ENCODE data around the gene OR1L1. TPM values are rescaled to one million over a fixed set of nuclear protein-coding genes. Genes with fewer than 3 reads are reported as not detected.

The OR1L1 gene, protein sequence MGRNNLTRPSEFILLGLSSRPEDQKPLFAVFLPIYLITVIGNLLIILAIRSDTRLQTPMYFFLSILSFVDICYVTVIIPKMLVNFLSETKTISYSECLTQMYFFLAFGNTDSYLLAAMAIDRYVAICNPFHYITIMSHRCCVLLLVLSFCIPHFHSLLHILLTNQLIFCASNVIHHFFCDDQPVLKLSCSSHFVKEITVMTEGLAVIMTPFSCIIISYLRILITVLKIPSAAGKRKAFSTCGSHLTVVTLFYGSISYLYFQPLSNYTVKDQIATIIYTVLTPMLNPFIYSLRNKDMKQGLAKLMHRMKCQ
- total RNA-seq: not detected
- long read RNA-seq: 0 reads

GRCh38 chr9:122661416-122661815 lies at the start of gene OR1L1:
Gene OR1L1, plus strand, starts transcription at chr9:122661716. Its CDS starts 0 bp downstream, at chr9:122661716.
- DNase-seq (ENCODE audit: missing footprints): no peak
- ATAC-seq: no peak
- intact Hi-C loops (cut with DNase I): no loop called here

DNA sequence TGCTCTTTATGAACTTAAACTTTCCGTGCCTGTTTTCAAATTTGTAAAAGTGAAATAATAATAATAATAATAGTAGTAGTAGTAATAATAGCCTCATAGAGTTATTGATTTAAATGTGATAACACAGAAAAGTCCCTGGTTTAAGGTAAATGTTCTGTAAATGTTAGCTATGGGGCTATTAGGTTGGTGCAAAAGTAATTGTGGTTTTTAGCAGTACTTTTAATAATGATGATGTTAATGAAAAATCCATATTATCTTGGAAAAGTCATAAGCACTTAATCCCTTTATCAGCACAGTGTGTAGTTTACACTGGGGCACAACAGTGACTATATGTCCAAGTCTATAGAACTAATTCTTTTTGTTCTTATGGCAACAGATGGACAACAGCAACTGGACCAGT lies 47.2 kb upstream of the OR1L1 start, which contains the start of gene OR1Q1:
Gene OR1Q1 (plus strand): TSS at position 377 of the 400 bp plus-strand sequence. CDS start 0 bp downstream, at position 377.
- intact Hi-C loops (cut with DNase I): no loop called here
- DNase-seq (ENCODE audit: missing footprints) (no peak), ATAC-seq (no peak)

- no peak for ATAC-seq
- intact Hi-C loops (cut with DNase I): no loop called here
- no peak for DNase-seq (ENCODE audit: missing footprints)
Observed at GRCh38 chr9:122619996-122620395, 41.5 kb upstream of the OR1L1 start.

DNA sequence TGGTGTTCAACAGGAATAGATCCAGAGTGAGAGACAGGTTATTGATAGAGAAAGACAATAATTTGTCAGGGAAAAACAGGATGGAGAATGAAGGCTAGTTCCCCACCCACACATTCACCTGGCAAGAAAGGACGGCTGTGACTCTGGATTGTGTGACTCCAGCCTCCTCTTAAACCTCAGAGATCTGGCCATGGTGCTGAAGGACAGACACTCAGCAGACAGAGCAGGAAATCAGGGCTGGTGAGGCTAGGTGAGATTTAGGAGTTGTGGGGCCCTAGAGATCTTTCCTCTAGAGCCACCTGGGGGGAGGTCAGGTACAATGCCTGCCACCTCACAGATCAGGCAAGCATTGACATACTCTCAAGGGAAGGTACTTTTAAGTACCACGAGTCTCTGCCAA lies 19.3 kb upstream of the OR1L1 start:
- DNase-seq (ENCODE audit: missing footprints): no peak
- intact Hi-C loops (cut with DNase I): no loop called here
- ATAC-seq: no peak

DNA sequence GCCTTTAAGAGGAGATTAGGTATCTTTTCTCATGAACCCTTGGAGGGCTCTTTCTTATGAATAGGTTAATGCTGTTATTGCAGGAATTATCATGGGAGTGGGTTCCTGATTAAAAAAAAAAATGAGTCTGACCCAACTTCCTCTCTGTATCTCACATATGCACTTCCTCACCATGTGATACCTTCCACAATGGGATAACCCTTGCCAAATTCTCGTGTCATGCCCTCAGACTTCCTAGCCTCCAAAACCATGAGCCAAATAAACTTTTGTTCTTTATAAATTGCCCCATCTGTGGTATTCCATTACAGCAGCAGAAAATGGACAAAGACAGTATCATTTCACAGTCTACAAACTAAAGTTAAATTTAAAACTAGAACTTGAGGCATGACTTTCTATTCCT lies 5.1 kb upstream of the OR1L1 start:
- intact Hi-C loops (cut with DNase I): no loop called here
- DNase-seq (ENCODE audit: missing footprints): no peak
- ATAC-seq: no peak

GRCh38 chr9:122657527-122657926 lies 4.0 kb upstream of the OR1L1 start, which contains the start of gene OR1B1:
Gene OR1B1, minus strand, starts transcription at chr9:122657627.
- no peak for ATAC-seq
- intact Hi-C loops (cut with DNase I): no loop called here
- no peak for DNase-seq (ENCODE audit: missing footprints)

DNA sequence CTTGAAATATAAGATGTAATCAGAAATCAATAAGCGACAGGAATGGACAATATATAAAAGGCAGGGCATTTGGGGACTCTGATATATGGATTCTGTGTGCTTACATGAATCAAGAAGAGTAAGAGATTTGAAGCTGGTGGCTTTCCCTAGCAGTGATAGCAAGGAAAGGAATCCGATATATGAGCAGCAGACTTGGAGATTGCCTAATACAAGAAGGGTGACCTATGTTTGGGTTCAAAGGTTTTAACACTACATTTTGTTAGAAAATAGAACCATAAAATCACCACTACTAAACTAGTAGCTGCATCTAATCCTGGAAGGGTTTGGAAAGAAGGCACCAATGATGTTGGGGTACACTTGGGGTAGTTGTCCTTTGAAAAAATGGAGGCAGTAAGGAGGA lies 11.0 kb downstream of the OR1L1 start:
- ATAC-seq (no peak), DNase-seq (ENCODE audit: missing footprints) (no peak)
- intact Hi-C loops (cut with DNase I): no loop called here

DNA sequence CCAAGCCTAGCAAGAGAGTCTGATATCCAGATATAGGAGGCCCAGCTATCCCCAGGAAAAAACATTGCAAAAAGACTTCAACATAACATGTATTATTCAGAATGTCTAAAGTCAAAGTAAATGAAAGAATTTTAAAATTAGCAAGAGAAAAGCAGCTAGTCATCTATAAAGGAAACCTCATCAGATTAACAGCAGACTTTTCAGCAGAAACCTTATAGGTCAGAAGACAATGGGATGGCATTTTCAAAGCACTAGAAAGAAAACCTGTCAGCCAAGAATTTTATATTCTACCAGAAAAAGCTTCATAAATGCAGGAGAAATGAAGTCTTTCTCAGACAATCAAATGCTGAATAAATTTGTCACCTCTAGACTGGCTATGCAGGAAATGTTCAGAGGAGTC lies 23.3 kb downstream of the OR1L1 start:
- DNase-seq (ENCODE audit: missing footprints) (no peak), ATAC-seq (no peak)
- intact Hi-C loops (cut with DNase I): no loop called here

DNA sequence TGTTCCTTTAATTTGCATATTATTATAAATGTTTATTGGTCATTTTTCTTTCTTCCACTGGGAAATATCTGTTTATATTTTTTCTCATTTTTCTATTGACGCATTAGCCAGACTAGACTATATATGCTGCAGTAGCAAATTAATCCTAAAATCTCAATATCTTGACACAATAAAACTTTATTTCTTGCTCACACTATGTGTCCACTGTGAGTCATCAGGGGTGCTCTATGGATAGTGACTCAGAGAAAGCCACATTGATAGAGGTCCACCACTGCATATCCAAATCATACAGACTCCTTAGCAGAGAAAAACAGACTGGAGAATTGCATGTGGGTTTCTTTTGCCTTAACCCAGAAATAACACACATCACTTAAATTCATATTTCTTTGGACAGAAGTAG lies 34.2 kb downstream of the OR1L1 start:
- intact Hi-C loops (cut with DNase I): no loop called here
- DNase-seq (ENCODE audit: missing footprints): no peak
- no peak for ATAC-seq

Other genes starting within 250 kb of the OR1L1 start
- gene OR1J1, start 183.8 kb upstream of the OR1L1 start, total RNA-seq: not detected
- not detected for gene OR1J2, start 150.9 kb upstream of the OR1L1 start, total RNA-seq
- not detected for gene OR1J4, start 142.6 kb upstream of the OR1L1 start, total RNA-seq
- gene OR1N1, start 134.4 kb upstream of the OR1L1 start, total RNA-seq: not detected
- not detected for gene OR1N2, start 108.6 kb upstream of the OR1L1 start, total RNA-seq
- not detected for gene OR1L8, start 78.3 kb upstream of the OR1L1 start, total RNA-seq
- not detected for gene OR1Q1, start 47.0 kb upstream of the OR1L1 start, total RNA-seq
- gene OR1B1, start 4.1 kb upstream of the OR1L1 start, total RNA-seq: not detected
- gene OR1L3, start 13.4 kb downstream of the OR1L1 start, total RNA-seq: not detected
- gene OR1L4, start 62.3 kb downstream of the OR1L1 start, total RNA-seq: not detected
- gene OR1L6, start 80.6 kb downstream of the OR1L1 start, total RNA-seq: not detected
- not detected for gene OR5C1, start 127.2 kb downstream of the OR1L1 start, total RNA-seq
- not detected for gene OR1K1, start 138.4 kb downstream of the OR1L1 start, total RNA-seq
- gene PDCL, start 166.9 kb downstream of the OR1L1 start, total RNA-seq: 8.7 TPM
- gene RC3H2, start 243.6 kb downstream of the OR1L1 start, total RNA-seq: 35.1 TPM